Ramos (cell line): ENCODE results near the gene LOXL1.
"Not testable (repeated sequence)": the region's sequence is repeated elsewhere in the genome, so short reads cannot be mapped to it uniquely, and the experiment has no call there.

Experiments used
- in situ Hi-C: fragments of 300-500 bp; cut with MboI; formaldehyde crosslinking; loops from one replicate; pipeline ENCODE4 v1.14.3; 2022; ENCODE audit warnings: low sequenced_read_pairs; ENCODE audit not compliant: unreplicated experiment

Gene LOXL1

GRCh38 chr15:73937296-73937695 lies 11.0 kb downstream of the LOXL1 start:
- in situ Hi-C loops, result no loop called here

- in situ Hi-C loops, result no loop called here
Observed at GRCh38 chr15:73937726-73938125, 11.5 kb downstream of the LOXL1 start.

- in situ Hi-C loops, result not testable (repeated sequence)
Observed at GRCh38 chr15:73938516-73938915, 12.3 kb downstream of the LOXL1 start.

- in situ Hi-C loops, result no loop called here
Observed at GRCh38 chr15:73939138-73939537, 12.9 kb downstream of the LOXL1 start.

- in situ Hi-C loops, result no loop called here
Observed at GRCh38 chr15:73940061-73940981, 14.1 kb downstream of the LOXL1 start.

- in situ Hi-C loops, result no loop called here
Observed at GRCh38 chr15:73941044-73941443, 14.8 kb downstream of the LOXL1 start.

GRCh38 chr15:73941449-73941848 lies 15.2 kb downstream of the LOXL1 start:
- in situ Hi-C loops, result no loop called here

- in situ Hi-C loops, result no loop called here
Observed at GRCh38 chr15:73941871-73942635, 15.8 kb downstream of the LOXL1 start.

- in situ Hi-C loops, result no loop called here
Observed at GRCh38 chr15:73942751-73943270, 16.5 kb downstream of the LOXL1 start.

GRCh38 chr15:73944161-73945129 lies 18.2 kb downstream of the LOXL1 start:
- in situ Hi-C loops, result no loop called here

- in situ Hi-C loops, result no loop called here
Observed at GRCh38 chr15:73945130-73945508, 18.9 kb downstream of the LOXL1 start.

GRCh38 chr15:73946046-73946721 lies 19.9 kb downstream of the LOXL1 start:
- in situ Hi-C loops, result no loop called here

GRCh38 chr15:73946795-73947370 lies 20.6 kb downstream of the LOXL1 start:
- in situ Hi-C loops, result no loop called here

- in situ Hi-C loops, result no loop called here
Observed at GRCh38 chr15:73947651-73948050, 21.4 kb downstream of the LOXL1 start.

- in situ Hi-C loops, result no loop called here
Observed at GRCh38 chr15:73948396-73948795, 22.1 kb downstream of the LOXL1 start.

- in situ Hi-C loops, result no loop called here
Observed at GRCh38 chr15:73948982-73949381, 22.7 kb downstream of the LOXL1 start.

- in situ Hi-C loops, result no loop called here
Observed at GRCh38 chr15:73949496-73949895, 23.2 kb downstream of the LOXL1 start.

GRCh38 chr15:73950479-73950830 lies 24.2 kb downstream of the LOXL1 start:
- in situ Hi-C loops, result no loop called here
